ENCODE measurements around the gene RCOR3. TPM values are rescaled to one million over a fixed set of nuclear protein-coding genes. Genes with fewer than 3 reads are reported as not detected.

RCOR3 gene
- total and polyA plus RNA-seq, 2 experiments from 2014 or later, result 13.8 to 25.8 TPM

DNA sequence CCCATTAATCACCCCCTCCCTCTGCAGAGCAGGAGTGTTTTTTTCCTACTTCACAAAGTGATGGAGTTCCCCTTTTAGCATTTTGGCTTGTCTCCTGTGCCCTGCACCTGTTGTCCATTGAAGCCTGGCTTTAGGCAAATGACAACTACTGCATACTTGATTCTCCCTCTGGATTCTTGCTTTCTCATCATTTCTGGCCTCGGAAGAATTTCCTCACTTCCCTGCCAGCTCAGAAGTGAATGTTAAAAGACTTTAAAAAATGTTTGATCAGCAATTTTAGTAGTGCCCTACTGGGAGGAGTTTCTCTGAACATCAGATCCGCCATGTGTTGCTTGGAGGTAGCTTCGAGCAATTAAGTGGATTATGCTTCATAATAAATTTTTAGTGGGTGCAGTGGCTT lies 28.1 kb downstream of the RCOR3 start:
- H3F3A ChIP-seq (ENCODE audit: insufficient read depth), result no peaks in the 10 kb centered on the region
- in situ Hi-C loops (cut with MboI), result no loop called here
- peaks cover 53% of the 10 kb centered on the region for H3K36me3 ChIP-seq (ENCODE audit: low read depth)
- no peak for DNase-seq
- 97 to 99% methylated on average over 3 of the region's 3 CpGs for WGBS, 2 experiments (ENCODE audit: low coverage in 1 of 2, low lambda C conversion rate in 2 of 2, missing lambda C conversion rate in 2 of 2)
- no peak overlapping the region for H3K9ac ChIP-seq
- TF ChIP-seq EZH2 (IDR thresholded peaks at IDR 0.05; ENCODE audit: insufficient read depth, poor library complexity, severe bottlenecking) (no peak), EZH2phosphoT487 (IDR thresholded peaks at IDR 0.05; ENCODE audit: insufficient read depth, low read depth) (no peak)
- H3K27me3 ChIP-seq (replicated peaks; ENCODE audit: insufficient read depth), result no peaks in the 10 kb centered on the region
- no peaks in the 10 kb centered on the region for H4K20me1 ChIP-seq (ENCODE audit: insufficient read depth)
- H2AFZ ChIP-seq, result no peak overlapping the region
- H3K27ac ChIP-seq, result no peak overlapping the region
- H3K9me3 ChIP-seq (ENCODE audit: low read depth), result no peaks in the 10 kb centered on the region
- H3K4me2 ChIP-seq (ENCODE audit: unreplicated experiment), result no peak overlapping the region
- H3K4me1 ChIP-seq (ENCODE audit: insufficient read depth), result no peaks in the 10 kb centered on the region
- no peak overlapping the region for H3K4me3 ChIP-seq
- H3K9me2 ChIP-seq (ENCODE audit: insufficient read depth), result no peaks in the 10 kb centered on the region
- peaks cover 16% of the 10 kb centered on the region; the same call in 1 of the 2 replicates for H3K79me2 ChIP-seq (ENCODE audit: insufficient read depth)

DNA sequence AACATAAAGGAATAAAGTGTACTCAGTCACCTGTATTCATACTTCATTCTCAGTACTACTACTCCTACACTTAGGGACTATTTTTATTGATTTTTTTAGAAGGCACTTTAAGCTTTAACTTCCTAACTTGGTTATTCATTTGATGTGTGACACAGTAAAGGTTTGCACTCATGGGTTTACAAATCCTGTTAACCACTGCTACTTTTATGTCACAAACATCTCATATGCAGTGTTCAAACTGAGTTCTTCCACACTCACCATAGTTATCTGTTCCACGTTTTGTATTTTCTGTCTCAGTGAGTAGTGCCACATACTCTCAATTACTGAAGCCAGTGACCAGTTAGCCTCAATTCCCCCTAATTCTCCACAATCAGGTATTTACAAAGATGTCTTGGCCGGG lies 33.2 kb downstream of the RCOR3 start:
- in situ Hi-C loops (cut with MboI), result no loop called here
- Histone ChIP-seq H3K36me3 (ENCODE audit: low read depth) (peaks cover 74% of the 10 kb centered on the region), H3K4me2 (ENCODE audit: unreplicated experiment) (no peak overlapping the region), H3K79me2 (ENCODE audit: insufficient read depth) (peaks cover 4% of the 10 kb centered on the region; the same call in 1 of the 2 replicates), H3K4me1 (ENCODE audit: insufficient read depth) (no peaks in the 10 kb centered on the region), H3K4me3 (no peak overlapping the region), H4K20me1 (ENCODE audit: insufficient read depth) (no peaks in the 10 kb centered on the region), H3K9me3 (ENCODE audit: low read depth) (no peaks in the 10 kb centered on the region), H3F3A (ENCODE audit: insufficient read depth) (0 out of 2 replicates have a peak, but pooled peaks cover 3% of the 10 kb centered on the region), H3K9me2 (ENCODE audit: insufficient read depth) (no peaks in the 10 kb centered on the region), H3K27ac (no peak overlapping the region), H3K27me3 (replicated peaks; ENCODE audit: insufficient read depth) (no peaks in the 10 kb centered on the region), H2AFZ (no peak overlapping the region), H3K9ac (no peak overlapping the region)
- WGBS, 2 experiments (ENCODE audit: low coverage in 1 of 2, low lambda C conversion rate in 2 of 2, missing lambda C conversion rate in 2 of 2), result 87 to 96% methylated on average over 2 of the region's 2 CpGs
- no peak for DNase-seq
- TF ChIP-seq EZH2 (IDR thresholded peaks at IDR 0.05; ENCODE audit: insufficient read depth, poor library complexity, severe bottlenecking) (no peak), EZH2phosphoT487 (IDR thresholded peaks at IDR 0.05; ENCODE audit: insufficient read depth, low read depth) (no peak)

GRCh38 chr1:211296396-211296795 lies 37.2 kb downstream of the RCOR3 start:
- in situ Hi-C loops (cut with MboI), result no loop called here
- Histone ChIP-seq H3K36me3 (ENCODE audit: low read depth) (peaks cover 57% of the 10 kb centered on the region), H3F3A (ENCODE audit: insufficient read depth) (0 out of 2 replicates have a peak, but pooled peaks cover 3% of the 10 kb centered on the region)

GRCh38 chr1:211305044-211305443 lies 45.9 kb downstream of the RCOR3 start:
- Histone ChIP-seq H3K4me3 (no peak overlapping the region), H3K9ac (peak overlapping the region; percentile 17; the same call in 1 of the 2 replicates), H3K9me2 (ENCODE audit: insufficient read depth) (no peaks in the 10 kb centered on the region), H3K4me2 (ENCODE audit: unreplicated experiment) (peak overlapping the region; percentile 1), H3K27me3 (replicated peaks; ENCODE audit: insufficient read depth) (no peaks in the 10 kb centered on the region), H3K4me1 (ENCODE audit: insufficient read depth) (peaks cover 14% of the 10 kb centered on the region), H3K27ac (peak overlapping the region; percentile 53), H2AFZ (no peak overlapping the region), H4K20me1 (ENCODE audit: insufficient read depth) (no peaks in the 10 kb centered on the region), H3F3A (ENCODE audit: insufficient read depth) (peaks cover 23% of the 10 kb centered on the region), H3K79me2 (ENCODE audit: insufficient read depth) (no peaks in the 10 kb centered on the region), H3K9me3 (ENCODE audit: low read depth) (no peaks in the 10 kb centered on the region), H3K36me3 (ENCODE audit: low read depth) (peaks cover 38% of the 10 kb centered on the region)
- DNase-seq, result peak; percentile 84
- 10 to 16% methylated on average over 3 of the region's 3 CpGs for WGBS, 2 experiments (ENCODE audit: low coverage in 1 of 2, low lambda C conversion rate in 2 of 2, missing lambda C conversion rate in 2 of 2)
- TF ChIP-seq EZH2 (IDR thresholded peaks at IDR 0.05; ENCODE audit: insufficient read depth, poor library complexity, severe bottlenecking) (no peak), EZH2phosphoT487 (IDR thresholded peaks at IDR 0.05; ENCODE audit: insufficient read depth, low read depth) (no peak)
- in situ Hi-C loops (cut with MboI), result no loop called here

More at GRCh38 chr1:211296396-211296795, 37.2 kb downstream of the RCOR3 start:
- no peaks in the 10 kb centered on the region for H4K20me1 ChIP-seq (ENCODE audit: insufficient read depth)
- no peak for DNase-seq
- H3K27me3 ChIP-seq (replicated peaks; ENCODE audit: insufficient read depth), result no peaks in the 10 kb centered on the region
- no peak overlapping the region for H2AFZ ChIP-seq
- H3K27ac ChIP-seq, result no peak overlapping the region
- H3K79me2 ChIP-seq (ENCODE audit: insufficient read depth), result peaks cover 5% of the 10 kb centered on the region; the same call in 1 of the 2 replicates
- no peaks in the 10 kb centered on the region for H3K9me3 ChIP-seq (ENCODE audit: low read depth)
- no peaks in the 10 kb centered on the region for H3K4me1 ChIP-seq (ENCODE audit: insufficient read depth)
- H3K4me3 ChIP-seq, result no peak overlapping the region
- H3K4me2 ChIP-seq (ENCODE audit: unreplicated experiment), result no peak overlapping the region
- H3K9ac ChIP-seq, result no peak overlapping the region
- TF ChIP-seq EZH2phosphoT487 (IDR thresholded peaks at IDR 0.05; ENCODE audit: insufficient read depth, low read depth), result no peak
- no peak for TF ChIP-seq EZH2 (IDR thresholded peaks at IDR 0.05; ENCODE audit: insufficient read depth, poor library complexity, severe bottlenecking)
- H3K9me2 ChIP-seq (ENCODE audit: insufficient read depth), result no peaks in the 10 kb centered on the region

DNA sequence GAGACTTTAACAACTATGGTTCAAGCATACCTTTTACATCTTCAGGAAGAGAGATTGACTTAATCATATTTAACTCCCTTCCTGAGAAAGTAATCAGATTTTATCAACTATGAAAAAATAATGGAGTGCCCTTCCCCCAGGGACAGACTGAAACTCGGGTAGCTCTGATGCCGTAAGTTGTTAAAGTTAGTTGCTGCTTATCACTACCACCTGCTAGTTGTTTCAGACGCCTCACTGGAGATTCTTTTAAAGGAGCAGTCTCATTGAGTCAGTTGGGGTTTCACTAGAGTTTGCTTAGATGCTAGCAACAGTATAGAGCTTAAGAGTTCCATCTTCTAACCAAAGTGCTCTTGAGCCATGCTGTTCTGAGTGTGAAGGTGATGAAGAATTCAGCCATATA lies 50.5 kb downstream of the RCOR3 start:
- Histone ChIP-seq H3K4me3 (no peak overlapping the region), H3F3A (ENCODE audit: insufficient read depth) (peaks cover 10% of the 10 kb centered on the region; the same call in 1 of the 2 replicates), H3K4me1 (ENCODE audit: insufficient read depth) (peaks cover 12% of the 10 kb centered on the region), H3K9me3 (ENCODE audit: low read depth) (no peaks in the 10 kb centered on the region), H3K4me2 (ENCODE audit: unreplicated experiment) (no peak overlapping the region), H4K20me1 (ENCODE audit: insufficient read depth) (no peaks in the 10 kb centered on the region), H3K27ac (no peak overlapping the region), H3K79me2 (ENCODE audit: insufficient read depth) (no peaks in the 10 kb centered on the region), H3K9ac (no peak overlapping the region), H2AFZ (no peak overlapping the region), H3K9me2 (ENCODE audit: insufficient read depth) (no peaks in the 10 kb centered on the region), H3K36me3 (ENCODE audit: low read depth) (peaks cover 48% of the 10 kb centered on the region), H3K27me3 (replicated peaks; ENCODE audit: insufficient read depth) (no peaks in the 10 kb centered on the region)
- in situ Hi-C loops (cut with MboI), result no loop called here
- DNase-seq, result no peak
- TF ChIP-seq EZH2phosphoT487 (IDR thresholded peaks at IDR 0.05; ENCODE audit: insufficient read depth, low read depth), result no peak
- TF ChIP-seq EZH2 (IDR thresholded peaks at IDR 0.05; ENCODE audit: insufficient read depth, poor library complexity, severe bottlenecking), result no peak
- 75% methylated on average over 3 of the region's 3 CpGs for WGBS, 2 experiments (ENCODE audit: low coverage in 1 of 2, low lambda C conversion rate in 2 of 2, missing lambda C conversion rate in 2 of 2)
